GM19099 (cell line): ENCODE results near the gene LRMDA.

Experiments used
- POLR2A ChIP-seq: IDR thresholded peaks from 3 replicates; pipeline ENCODE4 v1.6.1; 2011; ENCODE audit warnings: low read depth; ENCODE audit not compliant: insufficient read length; ENCODE audit errors: extremely low read depth

Gene LRMDA

GRCh38 chr10:75506930-75507329 is 75.5 kb downstream of the LRMDA start:
- no peak for TF ChIP-seq POLR2A

DNA sequence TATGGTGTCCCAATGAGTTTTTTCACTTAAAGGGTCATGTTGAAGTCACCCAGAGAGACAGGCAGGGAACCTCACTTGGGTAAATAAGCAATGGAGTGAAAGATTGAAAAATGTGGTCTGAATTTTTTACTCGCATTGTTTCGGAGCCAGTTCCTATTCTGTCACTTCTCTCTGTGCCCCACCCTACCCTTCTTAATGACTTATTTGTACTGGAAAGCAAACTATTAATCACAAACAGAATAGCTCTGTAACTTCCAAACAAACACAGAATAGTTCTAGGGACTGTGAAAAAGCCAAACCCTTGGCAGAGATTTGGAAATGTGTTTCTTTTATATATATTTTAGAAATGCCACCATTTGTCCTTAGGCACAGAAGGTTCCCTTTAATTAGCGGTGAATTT is 76.0 kb downstream of the LRMDA start:
- TF ChIP-seq POLR2A, result no peak

- TF ChIP-seq POLR2A, result no peak
These were observed 76.9 kb downstream of the LRMDA start for GRCh38 chr10:75508239-75508813.

GRCh38 chr10:75508814-75509306 is 77.4 kb downstream of the LRMDA start:
- TF ChIP-seq POLR2A, result no peak

GRCh38 chr10:75509706-75510105 is 78.3 kb downstream of the LRMDA start:
- TF ChIP-seq POLR2A, result no peak

- no peak for TF ChIP-seq POLR2A
These were observed 79.6 kb downstream of the LRMDA start for GRCh38 chr10:75511011-75511410.

DNA sequence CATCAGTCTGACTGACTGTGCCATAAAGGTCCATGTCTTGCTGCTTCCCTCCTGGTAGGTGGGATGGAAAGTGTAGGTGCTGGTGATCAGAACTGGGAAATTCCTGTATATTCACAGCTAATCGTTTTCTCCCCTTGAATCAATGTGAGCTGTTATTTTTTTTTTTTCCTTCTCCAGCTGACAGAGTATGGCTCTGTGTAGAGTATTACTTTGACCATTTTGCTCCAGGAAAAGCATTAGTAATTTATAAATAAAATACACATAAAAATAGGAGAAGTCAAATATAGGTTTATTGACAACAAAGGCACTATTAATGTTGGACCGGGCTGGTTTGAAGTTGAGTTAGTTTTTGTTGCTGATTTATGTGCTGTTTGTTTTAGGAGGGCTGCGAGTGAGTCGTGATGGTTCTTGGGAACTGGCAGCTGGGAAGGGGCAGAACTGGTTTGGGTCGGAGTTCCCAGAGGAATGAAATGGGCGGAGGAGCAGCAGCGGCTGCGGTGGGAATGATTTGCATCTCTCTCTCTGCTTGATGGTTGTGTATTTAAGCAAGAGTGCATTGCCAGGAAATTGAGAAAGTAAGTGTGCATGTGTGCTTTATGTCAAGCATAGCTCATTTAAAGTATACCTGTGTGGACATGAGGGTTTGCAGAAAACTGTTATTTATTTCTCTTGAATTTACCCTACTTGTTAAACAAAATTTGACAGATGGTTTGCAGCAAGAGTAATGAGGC is 80.9 kb downstream of the LRMDA start:
- TF ChIP-seq POLR2A, result no peak

- no peak for TF ChIP-seq POLR2A
These were observed 82.0 kb downstream of the LRMDA start for GRCh38 chr10:75513292-75513885.

GRCh38 chr10:75514830-75515229 is 83.4 kb downstream of the LRMDA start:
- TF ChIP-seq POLR2A, result no peak

- no peak for TF ChIP-seq POLR2A
These were observed 93.6 kb downstream of the LRMDA start for GRCh38 chr10:75525067-75525466.

- TF ChIP-seq POLR2A, result no peak
These were observed 94.2 kb downstream of the LRMDA start for GRCh38 chr10:75525646-75526045.

DNA sequence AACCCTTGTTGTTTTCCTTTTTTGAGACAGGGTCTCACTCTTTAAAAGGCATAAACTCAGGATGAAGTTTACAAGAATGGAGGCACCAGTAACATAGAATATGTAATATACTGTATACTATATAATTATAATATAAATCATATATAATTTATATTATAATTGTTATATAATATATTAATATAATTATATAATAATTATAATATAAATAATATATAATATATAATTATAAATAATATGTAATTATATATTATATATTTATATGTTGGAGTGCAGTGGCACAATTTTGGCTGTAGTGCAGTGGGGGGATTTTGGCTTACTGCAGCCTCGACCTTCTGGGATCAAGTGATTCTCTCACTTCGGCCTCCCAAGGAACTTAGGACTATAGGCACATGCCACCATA is 96.1 kb downstream of the LRMDA start:
- no peak for TF ChIP-seq POLR2A

DNA sequence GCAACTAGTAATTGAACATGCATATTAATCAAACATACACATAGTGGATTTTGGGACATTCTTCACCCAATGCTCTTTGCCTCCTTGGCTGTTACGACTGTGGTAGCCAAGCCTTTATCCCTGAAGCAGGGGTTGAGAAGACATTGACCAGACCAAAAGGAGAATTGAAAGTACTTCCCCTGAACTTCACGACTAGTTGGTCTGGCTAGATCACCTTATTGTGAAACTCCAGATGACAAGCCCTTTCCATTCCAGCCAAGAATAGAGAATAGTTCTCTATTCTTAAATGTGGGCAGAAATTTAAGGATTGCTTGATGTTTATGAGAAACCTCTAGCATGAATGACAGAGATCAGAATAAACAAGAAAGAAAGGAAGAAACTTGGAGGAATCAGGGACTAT is 97.0 kb downstream of the LRMDA start:
- TF ChIP-seq POLR2A, result no peak

- TF ChIP-seq POLR2A, result no peak
These were observed 98.9 kb downstream of the LRMDA start for GRCh38 chr10:75530299-75530698.

GRCh38 chr10:75531571-75532031 is 100.2 kb downstream of the LRMDA start:
- TF ChIP-seq POLR2A, result no peak
